ENCODE results near the gene CCL27.

GRCh38 chr9:34685591-34685990 lies 23.1 kb upstream of the CCL27 start:
- TF ChIP-seq CTCF (IDR thresholded peaks at IDR 0.05), result no peak
- no peak for TF ChIP-seq CBFB (CRISPR knock-in tag; IDR thresholded peaks at IDR 0.05; ENCODE audit: low read depth)
